ENCODE results near the gene GCLC.

- TF ChIP-seq POLR2A (IDR thresholded peaks at IDR 0.05) = no peak
- TF ChIP-seq POLR2AphosphoS5 (IDR thresholded peaks at IDR 0.05) = no peak
Observed at GRCh38 chr6:53493635-53494025, 51.3 kb downstream of the GCLC start.
